GM19239 (cell line): ENCODE data around the gene CIDEC.
"Not testable (repeated sequence)": the region's sequence is repeated elsewhere in the genome, so short reads cannot be mapped to it uniquely, and the experiment has no call there.

Experiments used
- DNase-seq: peaks from one replicate; pipeline ENCODE4 v3.0.0; 2011; ENCODE audit warnings: low spot score; ENCODE audit not compliant: insufficient read length
- FAIRE-seq: peaks from 2 replicates; lab custom pipeline; 2011; peaks lifted over from hg19 to GRCh38; lab: Jason Lieb, UNC

The CIDEC gene

DNA sequence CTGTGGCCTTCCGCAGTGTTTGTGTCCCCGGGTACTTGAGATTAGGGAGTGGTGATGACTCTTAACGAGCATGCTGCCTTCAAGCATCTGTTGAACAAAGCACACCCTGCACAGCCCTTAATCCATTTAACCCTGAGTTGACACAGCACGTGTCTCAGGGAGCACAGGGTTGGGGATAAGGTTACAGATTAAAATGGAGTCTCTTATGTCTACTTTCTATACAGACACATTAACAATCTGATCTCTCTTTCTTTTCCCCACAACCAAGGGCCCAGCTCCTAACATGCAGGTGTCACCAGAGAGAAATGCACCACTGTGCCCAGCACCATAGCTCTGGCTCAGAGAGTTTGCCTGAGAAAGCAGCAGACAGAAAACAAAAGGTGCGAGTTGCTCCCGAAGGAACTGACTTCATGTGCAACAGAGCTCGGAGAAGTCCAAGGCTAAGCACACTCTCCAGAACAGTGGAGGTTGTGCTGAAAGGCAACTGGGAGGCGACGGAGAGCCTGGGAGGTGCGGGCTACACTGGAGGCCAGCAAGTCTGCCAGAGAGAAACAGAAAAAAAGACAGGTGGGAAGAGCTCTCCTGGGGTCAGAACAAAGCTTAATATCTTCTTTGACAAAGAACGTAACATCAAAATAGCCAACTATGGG, 25.6 kb downstream of the CIDEC start:
- not testable (repeated sequence) for FAIRE-seq, DNase-seq

DNA sequence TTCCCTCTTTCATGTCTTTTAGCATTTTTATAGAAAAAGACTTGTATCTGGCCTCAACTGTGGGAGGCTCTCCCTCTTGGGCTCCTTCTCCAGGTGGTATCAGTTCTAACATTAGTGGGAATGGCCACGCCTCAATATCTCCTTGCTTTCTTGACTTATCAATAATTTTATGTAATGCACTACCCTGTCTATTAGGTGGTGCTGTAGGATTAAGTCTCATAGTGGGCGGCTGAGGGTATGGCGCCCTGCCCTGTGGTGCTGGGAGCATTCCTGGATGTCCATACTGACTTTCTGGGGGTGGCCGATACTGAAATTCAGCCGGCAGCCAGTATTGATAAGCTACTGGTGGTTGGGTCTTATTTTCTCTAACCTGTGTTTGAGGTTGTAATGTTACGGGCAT, 27.5 kb downstream of the CIDEC start:
- FAIRE-seq (no peak), DNase-seq (no peak)

DNA sequence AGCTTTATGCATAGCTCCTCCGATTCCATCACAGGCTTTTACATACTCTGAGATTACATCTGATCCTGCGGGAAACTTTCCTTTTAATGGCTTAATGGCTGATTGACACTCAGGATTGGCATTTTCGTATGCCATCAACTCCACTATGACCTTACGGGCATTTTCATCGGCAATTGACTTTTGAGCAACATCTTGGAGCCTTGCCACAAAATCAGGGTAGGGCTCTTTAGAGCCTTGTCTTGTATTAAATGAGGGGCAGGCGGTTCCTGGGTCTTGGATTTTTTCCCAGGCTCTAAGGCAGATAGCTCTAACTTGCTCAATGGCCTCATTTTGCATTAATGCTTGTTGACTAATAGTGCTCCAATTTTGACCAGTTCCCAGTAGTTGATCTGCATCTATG, 28.1 kb downstream of the CIDEC start:
- FAIRE-seq, DNase-seq: not testable (repeated sequence)

DNA sequence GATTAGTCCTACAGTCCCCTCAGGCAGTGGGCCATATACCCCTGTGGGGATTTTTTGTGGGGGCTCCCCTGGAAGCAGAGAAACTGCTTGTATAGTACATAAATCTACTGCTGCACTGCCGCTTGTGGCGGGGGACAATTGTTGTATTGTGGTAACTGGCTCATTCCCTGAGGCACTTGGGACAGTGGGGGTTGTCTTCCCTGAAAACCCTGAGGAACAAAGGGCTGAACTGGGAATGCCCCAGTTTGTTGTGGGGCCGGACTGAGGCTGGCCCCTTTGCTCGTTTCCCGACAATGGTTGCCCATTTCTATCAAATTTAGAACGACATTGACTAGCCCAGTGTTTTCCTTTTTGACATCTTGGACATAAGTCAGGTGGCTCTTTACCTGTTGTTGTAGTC, 28.7 kb downstream of the CIDEC start:
- DNase-seq, FAIRE-seq: not testable (repeated sequence)

DNA sequence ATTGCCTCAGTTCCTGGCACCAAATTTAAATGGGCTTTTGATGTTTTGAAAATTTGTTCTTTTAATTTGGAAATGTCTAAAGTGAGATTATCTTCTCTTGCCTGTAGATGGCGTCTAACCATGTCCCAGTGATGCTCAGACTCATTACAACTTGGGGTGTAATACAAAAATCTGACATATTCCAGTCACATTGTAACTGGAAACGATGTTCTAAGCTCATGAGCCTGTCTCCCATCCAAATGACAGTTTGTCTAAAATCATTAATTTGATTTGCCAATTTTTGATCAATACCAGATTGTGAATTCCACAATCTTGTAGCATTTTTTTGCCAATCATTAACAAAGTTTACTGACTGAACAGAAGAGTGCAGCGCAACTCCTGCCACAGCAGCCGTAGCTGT, 31.2 kb downstream of the CIDEC start:
- FAIRE-seq, DNase-seq: not testable (repeated sequence)

DNA sequence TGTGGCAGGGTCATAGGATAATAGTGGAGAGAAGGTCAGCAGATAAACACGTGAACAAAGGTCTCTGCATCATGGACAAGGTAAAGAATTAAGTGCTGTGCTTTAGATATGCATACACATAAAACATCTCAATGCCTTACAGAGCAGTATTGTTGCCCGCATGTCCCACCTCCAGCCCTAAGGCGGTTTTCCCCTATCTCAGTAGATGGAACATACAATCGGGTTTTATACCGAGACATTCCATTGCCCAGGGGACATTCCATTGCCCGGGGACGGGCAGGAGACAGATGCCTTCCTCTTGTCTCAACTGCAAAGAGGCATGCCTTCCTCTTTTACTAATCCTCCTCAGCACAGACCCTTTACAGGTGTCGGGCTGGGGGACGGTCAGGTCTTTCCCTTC, 32.2 kb downstream of the CIDEC start:
- not testable (repeated sequence) for DNase-seq, FAIRE-seq

DNA sequence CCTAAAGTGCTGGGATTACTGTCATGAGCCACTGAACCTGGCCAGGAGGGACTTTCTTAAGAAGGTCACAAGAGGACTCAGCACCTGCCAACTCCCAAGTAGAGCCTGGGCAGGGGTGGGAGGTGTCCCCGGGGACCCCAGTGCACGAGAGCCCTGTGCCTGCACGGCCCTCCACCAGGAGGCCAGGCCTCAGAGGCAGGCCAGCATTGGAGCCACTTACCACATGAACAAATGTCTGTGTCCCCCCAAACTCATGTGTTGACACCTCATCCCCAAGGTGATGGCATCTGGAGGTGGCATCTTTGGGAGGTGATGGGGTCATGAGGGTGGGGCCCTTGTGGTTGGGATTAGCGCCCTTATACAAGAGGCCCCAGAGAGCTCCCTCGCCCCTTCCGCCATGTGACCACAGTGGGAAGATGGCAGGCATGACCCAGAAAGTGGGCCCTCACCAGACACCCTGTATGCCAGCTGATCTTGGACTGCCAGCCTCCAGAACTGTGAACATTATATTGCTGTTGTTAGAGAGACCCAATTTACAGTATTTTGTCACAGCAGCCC, 33.0 kb downstream of the CIDEC start:
- FAIRE-seq (no peak), DNase-seq (no peak)

DNA sequence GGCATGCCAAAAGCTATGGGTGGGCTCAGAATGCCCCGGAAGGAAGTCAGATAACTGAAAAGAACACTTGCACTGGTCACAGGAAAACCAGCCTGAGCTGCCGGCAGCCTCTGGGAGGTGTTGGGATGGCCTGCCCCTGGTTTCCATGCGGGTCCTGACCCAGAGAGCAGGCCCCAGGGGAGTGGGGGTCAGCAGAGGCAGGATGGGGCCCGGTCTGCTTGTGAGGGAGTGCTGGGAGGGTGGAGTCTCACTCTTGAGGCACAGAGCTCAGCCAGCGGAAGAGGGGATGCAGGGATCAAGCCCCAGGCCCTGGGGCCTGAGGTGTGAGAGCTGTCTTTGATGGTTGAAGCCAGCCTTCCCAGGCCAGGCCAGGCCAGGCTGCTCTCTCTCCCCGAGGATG, 33.8 kb downstream of the CIDEC start:
- DNase-seq (no peak), FAIRE-seq (no peak)

DNA sequence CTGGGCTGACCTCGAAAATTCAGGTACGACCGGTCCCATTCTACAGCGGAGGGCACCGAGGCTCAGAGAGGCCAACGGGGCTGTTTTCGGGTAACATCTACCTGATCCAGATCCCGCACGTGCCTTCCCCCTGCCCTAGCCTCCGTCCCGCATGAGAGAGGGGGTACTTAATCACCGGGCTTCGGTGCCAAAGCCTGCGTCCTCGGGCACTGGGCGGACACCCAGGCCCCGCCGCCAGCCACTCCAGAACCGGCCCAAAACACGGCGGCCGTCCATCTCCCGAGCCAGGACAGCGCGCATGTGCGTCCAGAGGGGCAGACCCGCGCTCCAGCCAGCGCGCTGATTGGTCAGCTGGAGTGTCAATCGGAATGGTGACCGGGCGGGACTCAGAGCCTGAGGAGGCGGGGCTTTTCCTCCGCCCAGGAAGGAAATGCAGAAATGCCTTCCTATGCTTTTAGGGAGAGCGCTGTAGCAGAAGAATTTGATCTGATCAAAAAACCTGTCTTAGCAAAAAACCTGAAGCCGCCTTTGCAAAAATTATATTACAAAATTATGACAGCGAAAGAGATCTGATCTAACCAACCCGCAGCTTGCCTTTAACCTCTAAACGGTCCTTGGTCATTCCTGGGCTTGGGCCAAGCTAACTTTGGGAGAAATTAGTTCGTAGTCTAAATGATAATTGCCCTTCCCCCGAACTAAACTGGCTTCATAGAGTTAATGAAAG, 36.2 kb downstream of the CIDEC start, which contains the start of gene RPUSD3:
Gene RPUSD3, minus strand, starts transcription at position 294 of the 724 bp plus-strand sequence. Its CDS starts 18 bp downstream, at position 276.
- DNase-seq (peak; percentile 96), FAIRE-seq (peak; percentile 87)

DNA sequence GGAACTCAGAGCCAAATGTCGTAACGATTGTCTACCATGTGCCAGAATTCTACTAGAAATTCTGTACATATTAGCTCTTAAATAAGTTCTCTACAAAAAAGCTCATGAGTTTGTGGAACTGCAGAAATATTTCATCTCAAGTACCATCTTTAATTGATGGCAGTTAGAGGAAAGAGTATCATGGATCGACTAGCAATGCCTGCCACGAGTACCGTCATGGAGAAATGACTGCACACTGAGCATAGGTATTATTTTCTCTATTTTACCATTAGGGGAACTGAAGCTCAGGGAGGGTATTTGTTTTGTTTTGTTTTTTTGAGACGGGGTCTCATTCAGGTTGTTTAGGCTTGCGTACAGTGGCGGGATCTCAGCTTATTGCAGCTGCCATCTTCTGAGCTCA, 39.0 kb downstream of the CIDEC start:
- no peak for FAIRE-seq

DNA sequence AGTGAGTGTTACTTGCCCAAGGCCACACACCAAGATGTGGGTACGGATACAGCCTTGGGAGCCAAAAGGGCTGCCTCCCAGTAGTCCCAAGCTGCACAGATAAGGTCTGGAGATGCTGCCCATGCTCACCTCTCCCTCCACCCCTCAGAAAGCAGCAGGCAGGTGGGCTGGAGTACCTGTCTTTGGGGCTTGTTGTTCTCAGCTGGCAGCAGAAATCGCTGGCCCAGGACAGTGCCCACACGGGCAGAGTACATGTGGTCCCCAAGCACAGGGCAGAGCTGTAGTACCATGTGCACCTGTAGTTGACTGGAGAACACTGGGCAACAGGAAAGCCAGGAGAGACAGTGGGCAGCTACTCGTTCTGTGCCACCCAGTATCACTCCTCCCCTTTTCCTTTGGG, 41.2 kb downstream of the CIDEC start:
- no peak for FAIRE-seq

More for the DNA sequence above, 39.0 kb downstream of the CIDEC start:
- DNase-seq: no peak

DNA sequence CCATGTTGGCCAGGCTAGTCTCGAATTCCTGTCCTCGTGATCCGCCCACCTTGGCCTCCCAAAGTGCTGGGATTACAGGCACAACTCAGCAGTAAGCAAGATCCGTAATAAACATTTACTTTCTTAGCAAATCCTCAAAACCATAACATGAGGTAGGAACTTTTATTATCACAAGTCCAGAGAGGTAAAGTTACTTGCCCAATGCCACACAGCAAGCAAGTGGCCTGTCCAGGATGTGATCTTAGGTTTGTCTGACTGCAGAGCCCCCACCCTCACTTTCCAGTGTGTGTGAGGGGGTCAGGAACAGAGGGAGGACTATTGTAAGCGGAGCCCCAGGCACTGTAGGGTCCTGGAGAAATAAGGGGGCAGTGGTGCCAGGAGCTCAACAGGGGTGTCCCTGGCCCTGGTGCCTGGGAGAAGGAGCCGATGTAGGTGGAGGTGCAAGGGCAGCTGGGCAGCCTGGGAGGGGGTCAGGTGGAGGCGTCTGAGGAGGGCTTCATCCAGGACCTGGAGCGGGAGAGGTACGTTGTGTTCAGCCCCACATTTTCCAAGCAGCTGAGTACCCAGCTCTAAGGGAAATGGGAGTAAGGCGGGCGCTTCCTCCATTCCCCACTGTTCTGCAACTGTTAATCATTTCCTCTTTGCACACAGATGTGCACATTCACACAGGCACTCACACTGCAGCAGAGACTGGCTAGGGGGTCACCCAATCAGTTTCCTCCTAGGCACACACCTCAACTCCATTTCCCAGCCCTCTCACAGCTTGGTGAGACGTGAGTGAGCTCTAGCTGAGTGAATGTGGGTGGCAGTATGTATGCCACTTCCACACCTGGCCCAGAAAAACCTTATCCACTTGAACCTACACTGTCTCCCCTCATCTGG, 42.1 kb downstream of the CIDEC start:
- no peak for FAIRE-seq
- DNase-seq: no peak

More for the DNA sequence above, 41.2 kb downstream of the CIDEC start:
- DNase-seq: no peak

DNA sequence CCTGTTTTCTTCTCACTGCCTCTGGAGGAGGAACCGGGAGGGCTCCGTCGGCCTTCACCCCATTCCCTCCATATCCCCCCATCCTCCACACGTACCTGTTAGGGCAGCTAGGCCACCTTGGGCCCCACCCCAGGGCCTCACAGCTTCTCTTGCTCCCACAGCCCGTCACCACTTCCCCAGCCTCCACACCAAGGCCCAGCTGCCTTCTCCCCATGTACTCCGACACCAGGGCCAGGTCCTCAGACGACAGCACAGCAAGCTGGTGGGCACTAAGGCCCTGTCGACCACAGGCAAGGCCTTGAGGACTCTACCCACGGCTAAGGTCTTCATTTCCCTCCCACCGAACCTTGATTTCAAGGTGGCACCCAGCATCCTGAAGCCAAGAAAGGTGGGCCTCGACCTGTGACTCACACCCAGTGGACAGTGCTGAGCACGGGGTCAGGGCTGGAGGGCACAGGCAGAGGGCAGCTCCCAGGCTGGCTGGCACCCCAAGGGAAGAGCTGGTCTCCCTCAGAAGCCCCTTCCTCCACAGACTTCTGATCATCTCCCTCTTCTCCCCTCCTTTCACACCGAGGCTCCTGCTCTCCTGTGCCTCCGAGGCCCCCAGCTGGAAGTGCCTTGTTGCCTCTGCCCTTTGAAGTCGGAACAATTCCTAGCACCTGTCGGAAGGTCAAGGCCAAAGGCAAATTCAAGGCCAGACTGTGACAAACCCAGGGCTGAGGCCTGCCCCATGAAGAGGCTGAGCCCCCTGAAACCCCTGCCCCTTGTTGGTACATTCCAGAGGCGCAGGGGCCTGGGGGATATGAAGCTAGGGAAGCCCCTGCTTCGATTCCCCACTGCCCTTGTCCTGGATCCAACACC, 45.3 kb downstream of the CIDEC start:
- DNase-seq (no peak), FAIRE-seq (no peak)

DNA sequence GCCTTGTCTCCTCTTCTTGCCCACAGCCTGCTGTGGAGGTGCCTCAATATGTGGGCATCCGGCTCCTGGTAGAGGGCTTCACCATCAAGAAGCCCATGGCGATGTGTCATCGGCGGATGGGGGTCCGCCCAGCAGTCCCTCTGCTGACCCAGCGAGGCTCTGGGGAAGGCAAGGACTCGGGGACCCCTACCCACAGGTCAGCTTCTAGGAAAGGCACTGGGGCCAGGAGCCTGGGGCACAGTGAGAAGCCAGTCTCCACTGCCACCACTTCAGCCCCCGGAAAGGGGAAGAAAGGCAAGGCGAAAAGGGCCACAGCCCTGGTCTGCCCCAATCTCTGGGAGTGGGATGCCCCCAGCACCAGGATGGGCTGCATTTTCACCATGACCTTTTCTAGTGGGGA, 47.0 kb downstream of the CIDEC start:
- DNase-seq (no peak), FAIRE-seq (no peak)

DNA sequence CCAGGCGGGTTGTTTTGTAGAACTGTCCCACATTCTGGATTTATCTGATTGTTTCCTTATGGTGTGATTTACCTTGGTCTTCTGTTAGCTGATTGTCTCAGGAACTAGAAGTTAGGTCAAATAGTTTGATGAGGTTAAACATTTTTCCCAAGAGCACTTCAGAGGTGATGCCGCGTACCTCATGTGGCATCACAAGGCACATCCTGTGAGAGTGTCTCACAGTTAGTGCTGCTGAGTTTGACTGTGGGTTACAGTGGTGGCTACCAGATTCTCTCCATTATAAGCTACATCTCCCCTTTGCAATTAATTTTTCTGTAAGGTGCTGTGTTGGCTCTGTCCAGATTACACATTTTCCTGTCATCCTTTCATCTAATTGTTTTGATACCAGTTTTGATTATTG, 48.8 kb downstream of the CIDEC start:
- DNase-seq: no peak
- FAIRE-seq: no peak

DNA sequence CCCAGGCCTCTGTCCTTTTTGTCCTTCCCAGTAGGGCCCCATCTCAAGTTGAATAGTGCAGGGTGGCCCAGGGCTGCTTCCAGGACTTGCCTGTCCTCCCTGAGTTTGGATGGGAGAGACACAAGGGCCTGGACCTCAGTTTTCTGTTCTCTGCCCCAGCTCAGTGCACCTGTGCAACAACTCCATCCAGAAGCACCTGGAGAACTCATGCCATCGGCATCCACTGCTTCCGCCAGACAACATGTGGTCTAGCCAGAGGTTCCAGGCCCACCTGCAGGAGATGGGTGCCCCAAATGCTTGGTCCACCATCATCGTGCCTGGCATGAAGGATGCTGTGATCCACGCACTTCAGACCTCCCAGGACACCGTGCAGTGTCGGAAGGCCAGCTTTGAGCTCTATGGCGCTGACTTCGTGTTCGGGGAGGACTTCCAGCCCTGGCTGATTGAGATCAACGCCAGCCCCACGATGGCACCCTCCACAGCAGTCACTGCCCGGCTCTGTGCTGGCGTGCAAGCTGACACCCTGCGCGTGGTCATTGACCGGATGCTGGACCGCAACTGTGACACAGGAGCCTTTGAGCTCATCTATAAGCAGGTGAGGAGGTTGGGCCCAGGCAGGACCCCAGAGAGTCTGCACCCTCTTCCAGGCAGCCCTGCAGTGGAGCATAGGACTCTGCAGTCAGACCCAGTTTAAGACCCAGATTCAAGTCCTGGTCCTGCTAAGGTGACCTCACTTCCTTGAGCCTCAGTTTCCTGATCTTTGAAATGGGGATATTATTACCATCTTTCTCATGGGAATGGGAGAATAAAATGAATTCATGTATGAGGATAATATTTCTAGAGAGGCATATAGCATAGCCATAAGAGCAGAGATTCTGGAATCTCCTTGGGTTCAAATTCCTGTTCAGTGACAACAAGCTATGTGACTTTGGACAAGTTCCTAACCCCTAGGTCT, 51.0 kb downstream of the CIDEC start:
- no peak for FAIRE-seq
- no peak for DNase-seq

DNA sequence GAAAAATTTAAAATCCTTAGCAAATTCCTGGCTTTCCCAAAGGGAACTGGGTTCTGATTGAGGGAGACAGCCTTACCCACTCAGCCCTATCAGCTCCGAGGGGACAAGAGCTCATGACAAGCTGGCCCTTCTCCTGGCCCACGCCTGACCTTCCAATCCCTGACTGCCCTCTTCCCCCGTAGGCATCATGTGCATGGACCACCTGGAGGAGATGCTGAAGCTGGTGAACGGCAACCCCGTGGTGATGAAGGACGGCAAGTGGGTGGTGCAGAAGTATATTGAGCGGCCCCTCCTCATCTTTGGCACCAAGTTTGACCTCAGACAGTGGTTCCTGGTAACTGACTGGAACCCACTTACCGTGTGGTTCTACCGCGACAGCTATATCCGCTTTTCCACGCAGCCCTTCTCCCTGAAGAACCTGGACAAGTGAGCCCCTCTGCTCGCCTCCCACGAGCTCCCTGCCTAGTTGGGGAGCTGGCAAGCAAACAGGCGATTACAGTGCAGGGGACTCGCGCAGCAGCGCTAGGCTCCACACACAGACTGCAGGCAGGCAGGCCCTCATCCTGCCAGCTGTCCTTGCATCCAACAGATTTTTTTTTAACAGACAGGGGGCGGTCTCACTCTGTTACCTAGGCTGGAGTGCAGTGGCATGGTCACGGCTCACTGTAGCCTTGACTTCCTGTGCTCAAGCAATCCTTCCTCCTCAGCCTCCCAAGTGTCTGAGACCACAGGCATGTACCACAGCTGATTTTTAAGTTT, 53.1 kb downstream of the CIDEC start:
- FAIRE-seq (no peak), DNase-seq (no peak)
